Activated CD4-positive, alpha-beta T cell treated with anti-CD3 and anti-CD28 coated beads for 48 hours (primary cell): ENCODE data around the gene MLC1.

Experiments
- DNase-seq: peaks from one replicate; pipeline ENCODE4 v3.0.0-alpha.2; 2020

MLC1 gene

GRCh38 chr22:50074551-50075530 lies 10.4 kb downstream of the MLC1 start:
- no peak for DNase-seq

- DNase-seq = no peak
Observed at GRCh38 chr22:50074056-50074455, 11.2 kb downstream of the MLC1 start.

- DNase-seq = no peak
Observed at GRCh38 chr22:50072714-50073538, 12.3 kb downstream of the MLC1 start.

- no peak for DNase-seq
Observed at GRCh38 chr22:50072167-50072555, 13.1 kb downstream of the MLC1 start.

- DNase-seq = no peak
Observed at GRCh38 chr22:50071432-50072166, 13.6 kb downstream of the MLC1 start.

- no peak for DNase-seq
Observed at GRCh38 chr22:50070366-50070765, 14.9 kb downstream of the MLC1 start.

DNA sequence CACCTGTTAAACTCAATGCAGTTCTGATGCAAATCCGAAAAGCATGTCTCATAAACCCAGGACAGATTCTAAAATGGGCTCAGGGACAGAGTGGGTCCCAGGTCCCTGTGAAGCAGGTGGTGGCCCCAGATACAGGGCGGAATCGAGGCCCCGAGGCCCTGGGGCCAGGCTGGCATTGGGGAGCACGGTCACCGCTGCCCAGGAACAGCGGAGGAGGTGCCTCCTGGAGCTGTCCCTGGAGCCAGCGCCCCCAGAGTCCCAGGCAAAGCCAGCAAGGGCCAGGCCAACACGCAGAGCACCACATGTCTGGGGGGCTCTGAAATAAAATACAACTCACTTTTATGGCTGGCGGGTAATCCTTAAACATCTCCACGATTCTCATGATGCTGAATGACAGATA lies 17.1 kb downstream of the MLC1 start:
- no peak for DNase-seq

DNA sequence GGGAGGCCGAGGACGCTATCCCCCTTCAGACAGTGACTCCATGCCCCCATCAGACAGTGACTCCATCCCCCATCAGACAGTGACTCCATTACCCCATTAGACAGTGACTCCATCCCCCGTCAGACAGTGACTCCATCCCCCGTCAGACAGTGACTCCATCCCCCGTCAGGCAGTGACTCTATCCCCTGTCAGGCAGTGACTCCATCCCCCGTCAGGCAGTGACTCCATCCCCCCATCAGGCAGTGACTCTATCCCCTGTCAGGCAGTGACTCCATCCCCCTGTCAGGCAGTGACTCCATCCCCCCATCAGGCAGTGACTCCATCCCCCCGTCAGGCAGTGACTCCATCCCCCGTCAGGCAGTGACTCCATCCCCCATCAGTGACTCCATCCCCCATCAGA lies 18.0 kb downstream of the MLC1 start:
- no peak for DNase-seq

GRCh38 chr22:50064453-50064852 lies 20.8 kb downstream of the MLC1 start:
- no peak for DNase-seq

DNA sequence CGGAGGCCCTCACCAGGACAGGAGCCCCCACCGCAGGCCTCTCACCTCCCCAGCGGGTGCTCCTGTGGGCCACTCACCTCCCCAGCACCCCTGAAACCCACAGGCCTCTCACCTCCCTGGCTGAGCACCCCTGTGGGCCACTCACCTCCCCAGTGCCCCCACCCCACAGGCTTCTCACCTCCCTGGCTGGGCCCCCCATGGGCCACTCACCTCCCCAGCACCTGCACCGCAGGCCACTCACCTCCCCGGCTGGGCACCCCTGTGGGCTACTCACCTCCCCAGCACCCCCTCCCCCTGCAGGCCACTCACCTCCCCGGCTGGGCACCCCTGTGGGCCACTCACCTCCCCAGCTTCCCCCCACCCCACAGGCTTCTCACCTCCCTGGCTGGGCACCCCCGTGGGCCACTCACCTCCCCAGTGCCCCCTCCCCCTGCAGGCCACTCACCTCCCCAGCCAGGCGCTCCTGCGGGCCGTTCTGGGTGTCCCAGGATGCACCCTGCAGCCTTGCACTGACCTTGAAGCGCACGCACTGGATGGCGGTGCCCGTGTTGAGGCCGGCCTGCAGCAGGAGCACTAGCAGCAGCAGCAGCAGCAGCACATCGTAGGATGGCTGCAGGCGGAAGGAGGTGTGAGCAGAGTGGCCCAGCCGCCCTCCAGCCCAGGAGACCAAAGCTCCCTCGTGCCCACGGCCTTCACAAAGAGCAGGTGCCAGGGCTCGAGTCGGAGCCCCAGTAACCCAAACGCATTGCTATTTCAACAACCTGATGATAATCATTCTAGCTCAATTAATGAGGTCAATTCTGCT lies 21.4 kb downstream of the MLC1 start:
- DNase-seq = no peak

GRCh38 chr22:50062509-50063135 lies 22.6 kb downstream of the MLC1 start:
- no peak for DNase-seq

- no peak for DNase-seq
Observed at GRCh38 chr22:50061824-50062355, 23.3 kb downstream of the MLC1 start.

GRCh38 chr22:50061141-50061823 lies 23.9 kb downstream of the MLC1 start:
- no peak for DNase-seq

DNA sequence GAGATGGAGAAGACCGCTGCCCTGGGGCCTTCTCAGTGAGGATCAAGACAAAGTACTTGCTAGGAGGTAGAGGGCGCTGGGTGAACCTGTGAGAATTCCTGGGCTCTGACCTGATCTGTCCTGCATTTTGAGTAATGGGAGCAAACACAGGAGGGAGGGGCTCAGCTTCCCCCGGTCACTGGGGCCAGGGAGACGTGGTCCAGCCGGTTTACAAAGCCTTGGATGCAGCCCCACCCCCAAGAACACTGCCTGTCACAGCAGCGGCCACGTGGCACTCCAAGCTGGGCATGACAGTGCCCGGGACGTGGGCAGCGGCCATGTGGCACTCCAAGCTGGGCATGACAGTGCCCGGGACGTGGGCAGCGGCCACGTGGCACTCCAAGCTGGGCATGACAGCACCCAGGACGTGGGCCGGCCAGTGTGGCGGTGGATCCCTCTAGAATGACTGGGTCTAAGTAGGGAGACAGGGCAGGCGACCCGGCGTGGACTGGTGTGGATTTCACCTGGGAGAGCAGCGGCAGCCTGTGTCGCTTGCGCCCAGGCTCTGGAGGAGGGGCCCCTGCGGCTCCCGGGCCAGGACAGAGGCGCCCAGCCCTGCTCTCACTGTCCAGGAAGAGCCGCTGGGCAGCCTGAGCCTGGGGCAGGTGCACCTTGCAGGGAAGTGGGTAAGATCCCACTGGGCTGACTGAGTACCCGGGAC lies 24.6 kb downstream of the MLC1 start:
- no peak for DNase-seq

DNA sequence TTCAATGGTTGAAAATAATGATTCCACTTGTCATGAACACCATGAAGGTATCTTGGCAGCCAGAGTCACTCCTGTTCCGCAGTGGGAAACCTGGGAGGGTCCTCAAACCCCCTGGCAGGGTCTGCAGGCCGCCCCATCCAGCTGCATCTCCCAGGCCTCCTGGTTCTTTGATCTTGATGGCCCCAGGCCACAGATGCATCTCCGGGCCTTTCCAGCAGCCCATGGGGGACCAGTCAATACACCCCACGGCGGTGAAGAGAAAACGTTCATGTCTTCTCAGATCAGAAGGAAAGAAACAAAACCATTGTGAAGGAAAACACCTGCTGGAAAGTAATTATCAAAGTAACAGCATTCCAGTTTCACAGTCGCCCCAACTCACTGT lies 25.4 kb downstream of the MLC1 start:
- no peak for DNase-seq

DNA sequence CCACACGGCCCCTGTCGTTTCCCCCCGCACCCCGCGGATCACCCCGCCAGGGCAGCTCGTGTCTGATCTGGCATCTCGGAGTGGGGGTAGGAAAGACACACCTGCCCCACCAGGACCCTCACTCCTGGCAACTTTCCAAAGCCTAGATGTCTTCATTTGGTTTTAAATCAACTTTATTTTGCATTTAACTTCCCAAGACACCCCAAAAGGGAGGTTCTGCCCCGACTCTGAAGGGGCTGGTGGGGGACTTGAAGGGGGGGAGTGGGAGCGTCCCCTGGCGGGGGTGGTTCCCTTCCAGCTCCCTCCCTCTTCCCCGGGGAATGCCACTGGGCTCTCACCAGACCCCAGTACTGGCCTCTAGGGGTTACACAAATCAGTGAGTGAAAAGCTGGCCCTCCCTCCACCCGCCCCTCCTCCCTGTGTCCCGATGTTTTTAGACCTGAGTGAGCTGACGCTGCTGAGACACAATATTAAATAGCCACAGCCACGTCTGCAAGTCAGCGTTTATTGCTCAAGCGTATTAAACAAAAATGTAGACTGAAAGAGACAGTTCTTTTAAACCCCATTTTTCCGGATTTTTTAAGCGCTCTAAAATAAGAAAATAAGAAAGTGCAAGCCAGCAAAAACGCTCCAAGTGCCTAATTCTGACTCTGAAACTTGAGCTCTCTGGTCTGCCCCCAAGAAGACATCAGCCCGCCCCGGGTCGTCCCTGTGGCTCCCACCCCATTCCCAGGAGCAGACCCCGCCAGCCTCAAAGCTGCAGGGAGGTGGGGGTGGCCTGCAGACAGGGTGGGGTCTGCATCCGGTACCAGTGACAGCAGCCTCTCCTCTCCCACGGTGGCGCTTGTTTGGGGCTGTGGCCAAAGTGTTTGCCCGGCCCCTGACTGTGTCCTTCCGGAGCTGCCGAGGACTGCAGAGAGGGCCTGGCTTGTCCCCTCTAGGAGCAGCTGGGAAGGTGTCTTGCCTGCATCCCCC lies 26.0 kb downstream of the MLC1 start:
- no peak for DNase-seq

- no peak for DNase-seq
Observed at GRCh38 chr22:50058061-50058905, 26.9 kb downstream of the MLC1 start, which contains the start of gene TTLL8. TSS of gene TTLL8 (minus strand) at chr22:50058298.
